HepG2 (cell line): ENCODE data around the gene XAB2. TPM values are rescaled to one million over a fixed set of nuclear protein-coding genes. Genes with fewer than 3 reads are reported as not detected.

Experiments used
- ATAC-seq: fragments of 200-7000 bp; cut with Tn5 transposase; 3 replicates; pipeline ENCODE4 v1.9.1; 2020; ENCODE audit warnings: mild to moderate bottlenecking, moderate library complexity
- BruUV-seq: library from RNA; stranded (reverse); fragments of 400-500 nt; replicated peaks from 2 replicates; lab custom pipeline; 2021; lab: Mats Ljungman, UMichigan
- CTCF ChIA-PET: fragments of 300-600 bp; formaldehyde crosslinking; extraction: SDS; loops from one replicate; lab custom pipeline; 2021; ENCODE audit warnings: low total read pairs, inconsistent platforms, low intra/inter-chr PET ratio; lab: Yijun Ruan, JAX
- POLR2A ChIA-PET: fragments of 350-600 bp; sonication (Branson Sonifier 250); formaldehyde crosslinking; loops from one replicate; lab custom pipeline; 2020; ENCODE audit warnings: antibody characterized with exemption, inconsistent platforms; lab: Yijun Ruan, JAX
- DNase-seq: peaks from one replicate; pipeline ENCODE4 v3.0.0-alpha.2; 2015; ENCODE audit warnings: low spot score
- FAIRE-seq: peaks from 3 replicates; lab custom pipeline; 2011; peaks lifted over from hg19 to GRCh38; lab: Jason Lieb, UNC
- H2AFZ ChIP-seq: one replicate; pipeline ENCODE4 v1.6.1; 2011; ENCODE audit warnings: low read length, inconsistent platforms
- H3K27ac ChIP-seq: fragments of 300-600 bp; 3 replicates; pipeline ENCODE4 v1.8.0; 2011; ENCODE audit warnings: mixed run types, mild to moderate bottlenecking, mixed read lengths, low read length, inconsistent platforms; ENCODE audit not compliant: insufficient read depth; ENCODE audit errors: extremely low read length
- H3K27me3 ChIP-seq, 2 experiments: fragments of 200-600 bp in 1 of 2; 2 replicates in 1 of 2; 3 replicates in 1 of 2; pipeline versions ENCODE4 v1.6.0 to v1.8.0; 2011; ENCODE audit warnings: low read length in 2 of 2, mild to moderate bottlenecking in 2 of 2, moderate library complexity in 2 of 2, inconsistent platforms in 1 of 2; ENCODE audit not compliant: insufficient read depth in 2 of 2, control insufficient read depth in 1 of 2
- H3K36me3 ChIP-seq, 2 experiments: fragments of 200-600 bp in 1 of 2; replicated peaks in 1 of 2; 2 replicates in 1 of 2; 3 replicates in 1 of 2; pipeline versions ENCODE4 v1.5.1 to v1.8.0; 2011; ENCODE audit warnings: low read length in 2 of 2, inconsistent platforms in 1 of 2; ENCODE audit not compliant: insufficient read depth in 2 of 2, control insufficient read depth in 1 of 2
- H3K4me1 ChIP-seq: 2 replicates; pipeline ENCODE4 v1.5.1; 2012; ENCODE audit warnings: low read length, inconsistent platforms; ENCODE audit not compliant: insufficient read depth
- H3K4me2 ChIP-seq: 2 replicates; pipeline ENCODE4 v1.6.0; 2011; ENCODE audit warnings: low read depth, low read length, inconsistent platforms
- H3K4me3 ChIP-seq, 3 experiments: fragments of 200-600 bp in 1 of 3; sonication (generic), shearing (Covaris generic) in 1 of 3; replicated peaks in 1 of 3; 2 replicates each; pipeline ENCODE4 v1.5.1; 2011 to 2016; ENCODE audit warnings: low read length in 3 of 3, inconsistent platforms in 2 of 3, low read depth in 2 of 3, mild to moderate bottlenecking in 2 of 3, control low read depth in 1 of 3, mixed read lengths in 1 of 3; ENCODE audit not compliant: insufficient read depth in 1 of 3
- H3K79me2 ChIP-seq: one replicate; pipeline ENCODE4 v1.6.1; 2011; ENCODE audit warnings: low read length, inconsistent platforms; ENCODE audit not compliant: insufficient read depth
- H3K9ac ChIP-seq: 2 replicates; pipeline ENCODE4 v1.6.0; 2011; ENCODE audit warnings: mild to moderate bottlenecking, low read depth, low read length, inconsistent platforms; ENCODE audit not compliant: insufficient read depth
- H3K9me3 ChIP-seq: 2 replicates; pipeline ENCODE4 v1.5.1; 2012; ENCODE audit warnings: mild to moderate bottlenecking, low read length
- H4K20me1 ChIP-seq: 2 replicates; pipeline ENCODE4 v1.6.0; 2011; ENCODE audit warnings: inconsistent platforms, mild to moderate bottlenecking, low read length, moderate library complexity; ENCODE audit not compliant: insufficient read depth
- CEBPB ChIP-seq: IDR thresholded peaks from 2 replicates; pipeline ENCODE4 v1.6.1; 2011; ENCODE audit warnings: low read depth, low read length, improper control_type of control experiment, borderline replicate concordance
- CREB1 ChIP-seq, 2 experiments: fragments of 450-650 bp in 1 of 2; IDR thresholded peaks; 2 replicates each; pipeline ENCODE4 v1.6.1; 2016 to 2017; ENCODE audit warnings: control low read depth in 1 of 2, mild to moderate bottlenecking in 1 of 2, missing compliant biosample characterization in 1 of 2, missing genetic modification characterization in 1 of 2
- GATAD2A ChIP-seq: IDR thresholded peaks from 2 replicates; pipeline ENCODE4 v1.6.1; 2016
- GPN1 ChIP-seq: sonication (generic); formaldehyde crosslinking; IDR thresholded peaks from 2 replicates; pipeline ENCODE4 v1.5.1; 2020; ENCODE audit warnings: missing genetic modification reagents, borderline replicate concordance
- HNRNPL ChIP-seq: fragments of 200-400 bp; formaldehyde crosslinking; IDR thresholded peaks from 2 replicates; pipeline ENCODE4 v1.6.1; 2017; ENCODE audit warnings: mild to moderate bottlenecking, low read depth, low read length
- ISL2 ChIP-seq: sonication (generic); formaldehyde crosslinking; IDR thresholded peaks from 2 replicates; pipeline ENCODE4 v1.5.0; 2020; ENCODE audit warnings: missing genetic modification reagents
- JUNB ChIP-seq: sonication (generic); formaldehyde crosslinking; IDR thresholded peaks from 2 replicates; pipeline ENCODE4 v1.8.0; 2022; ENCODE audit warnings: missing genetic modification reagents, mild to moderate bottlenecking, borderline replicate concordance
- NFYB ChIP-seq: sonication (generic); formaldehyde crosslinking; IDR thresholded peaks from 2 replicates; pipeline ENCODE4 v1.4.0; 2020; ENCODE audit warnings: missing genetic modification reagents
- NPAS2 ChIP-seq: sonication (generic); formaldehyde crosslinking; IDR thresholded peaks from 2 replicates; pipeline ENCODE4 v1.8.0; 2022; ENCODE audit warnings: mild to moderate bottlenecking, missing genetic modification reagents, borderline replicate concordance
- NR2F1 ChIP-seq, 2 experiments: fragments of 450-650 bp in 1 of 2; formaldehyde crosslinking in 1 of 2; IDR thresholded peaks; 2 replicates each; pipeline versions ENCODE4 v1.5.0 to v1.6.1; 2016 to 2020; ENCODE audit warnings: mild to moderate bottlenecking in 1 of 2, missing compliant biosample characterization in 1 of 2, missing genetic modification reagents in 1 of 2, moderate library complexity in 1 of 2
- RARA ChIP-seq: IDR thresholded peaks from 2 replicates; pipeline ENCODE4 v1.6.1; 2016; ENCODE audit warnings: missing genetic modification reagents, missing compliant biosample characterization
- TIGD3 ChIP-seq: sonication (generic); formaldehyde crosslinking; IDR thresholded peaks from 2 replicates; pipeline ENCODE4 v1.5.1; 2020; ENCODE audit warnings: mild to moderate bottlenecking, missing genetic modification reagents, borderline replicate concordance
- ZNF362 ChIP-seq: sonication (generic); formaldehyde crosslinking; IDR thresholded peaks from 2 replicates; pipeline ENCODE4 v1.4.0; 2020; ENCODE audit warnings: missing genetic modification reagents, mild to moderate bottlenecking, borderline replicate concordance
- ZNF646 ChIP-seq: sonication (generic); formaldehyde crosslinking; IDR thresholded peaks from 2 replicates; pipeline ENCODE4 v1.9.0; 2021; ENCODE audit warnings: mild to moderate bottlenecking, missing genetic modification reagents
- ZNF781 ChIP-seq: sonication (generic); formaldehyde crosslinking; IDR thresholded peaks from 2 replicates; pipeline ENCODE4 v1.5.1; 2020; ENCODE audit warnings: borderline replicate concordance, mild to moderate bottlenecking, missing genetic modification reagents; ENCODE audit errors: not compliant biosample characterization
- WGBS: methylation state at CpG from one replicate; pipeline ENCODE4 v1.1.6; 2017; ENCODE audit warnings: low lambda C conversion rate; 5-methylcytosine and 5-hydroxymethylcytosine counted together
- in situ Hi-C: cut with HindIII; loops from 2 replicates; pipeline ENCODE4 v1.10.0; 2017; ENCODE audit warnings: low pct_unique_long_range_greater_than_20kb; ENCODE audit not compliant: extremely low pct_ligation_motif_present
- intact Hi-C: fragments of 100-400 bp; cut with micrococcal nuclease; formaldehyde crosslinking; loops from one replicate; pipeline ENCODE4 v1.10.0; 2022; ENCODE audit not compliant: unreplicated experiment
- polyA plus RNA-seq, 8 experiments: library from polyadenylated mRNA; depleted of rRNA in 3 of 8; stranded (reverse) in 7 of 8; unstranded in 1 of 8; fragments of >200 nt; fragmentation: Illumina TruSeq in 4 of 8; extraction: Trizol in 4 of 8; gene quantifications; 2 replicates each; pipeline versions ENCODE4 v1.2.1 to v1.2.3, GENCODE V29; 2011 to 2016; ENCODE audit warnings: low read depth in 4 of 8, missing spikeins in 1 of 8, mixed read lengths in 1 of 8; ENCODE audit not compliant: insufficient read depth in 1 of 8
- total RNA-seq, 5 experiments: library from RNA; depleted of rRNA; stranded (reverse); fragments of >200 nt; fragmentation: Illumina TruSeq; extraction: Trizol; gene quantifications; 2 replicates each; pipeline ENCODE4 v1.2.3, GENCODE V29; 2016; ENCODE audit warnings: low read depth in 1 of 5

XAB2 gene
- total and polyA plus RNA-seq, 2 of the 13 experiments (the other 11 are each of a cell fraction or from before 2014, with no cell fraction given) = 6.2 to 23.9 TPM

- ATAC-seq (peak; percentile 48), DNase-seq (no peak), FAIRE-seq (no peak)
- Histone ChIP-seq H3K27me3 (no peaks in the 10 kb centered on the region; a peak in 1 of 5 replicates), H3K9me3 (no peaks in the 10 kb centered on the region), H3K4me1 (peaks cover 20% of the 10 kb centered on the region), H2AFZ (no peak overlapping the region), H4K20me1 (no peaks in the 10 kb centered on the region), H3K36me3 (no peaks in the 10 kb centered on the region), H3K79me2 (no peaks in the 10 kb centered on the region), H3K4me2 (peak overlapping the region; percentile 28; the same call in 1 of the 2 replicates), H3K27ac (no peak overlapping the region), H3K9ac (no peak overlapping the region), H3K4me3 (no peak overlapping the region)
- intact Hi-C loops (no loop called here), in situ Hi-C loops (no loop called here)
- BruUV-seq = no TSS peak
- POLR2A ChIA-PET = interaction anchor here (0.7 to 1.4 kb wide), 2 partner anchors 61 to 365 kb away, joined by 3 to 4 read pairs; partner anchors contain the start of gene CAMSAP3
- CTCF ChIA-PET = no interaction called here
- WGBS = 2% methylated on average over 8 of the region's 14 CpGs
- no peak for TF ChIP-seq ZNF646 (CRISPR knock-in tag)
- TF ChIP-seq TIGD3 (CRISPR knock-in tag) = no peak
- peak; percentile 17; the same call in 1 of the 2 replicates for TF ChIP-seq GATAD2A (CRISPR knock-in tag)
- TF ChIP-seq CEBPB = peak; percentile 50
- TF ChIP-seq NFYB (CRISPR knock-in tag) = no peak
- no peak for TF ChIP-seq ZNF781 (CRISPR knock-in tag)
- no peak for TF ChIP-seq ISL2
- peak; percentile 44 to 49; a peak in 1 of 4 replicates for TF ChIP-seq NR2F1 (CRISPR knock-in tag; IDR thresholded peaks at IDR 0.05)
- TF ChIP-seq GPN1 = no peak
- no peak for TF ChIP-seq NPAS2 (CRISPR knock-in tag)
- no peak for TF ChIP-seq CREB1 (IDR thresholded peaks at IDR 0.05)
- no peak for TF ChIP-seq CREB1 (CRISPR knock-in tag; IDR thresholded peaks at IDR 0.05)
- no peak for TF ChIP-seq JUNB
- no peak for TF ChIP-seq HNRNPL
- TF ChIP-seq RARA (CRISPR knock-in tag) = no peak
- TF ChIP-seq ZNF362 = peak; percentile 71; the same call in 1 of the 2 replicates
These were observed 27.9 kb upstream of the XAB2 start for GRCh38 chr19:7657131-7657751.
